GM12891 (cell line): ENCODE results near the gene STX16.

Experiments
- POLR2A ChIP-seq: IDR thresholded peaks from 2 replicates; pipeline ENCODE4 v1.6.1; 2011; ENCODE audit warnings: low read depth, low read length, control low read depth
- POLR2AphosphoS5 ChIP-seq: IDR thresholded peaks from 2 replicates; pipeline ENCODE4 v1.6.1; 2011; ENCODE audit warnings: low read depth, low read length, control low read depth
- SPI1 ChIP-seq: IDR thresholded peaks from 2 replicates; pipeline ENCODE4 v1.6.1; 2011; ENCODE audit warnings: low read depth, low read length, control low read depth

DNA sequence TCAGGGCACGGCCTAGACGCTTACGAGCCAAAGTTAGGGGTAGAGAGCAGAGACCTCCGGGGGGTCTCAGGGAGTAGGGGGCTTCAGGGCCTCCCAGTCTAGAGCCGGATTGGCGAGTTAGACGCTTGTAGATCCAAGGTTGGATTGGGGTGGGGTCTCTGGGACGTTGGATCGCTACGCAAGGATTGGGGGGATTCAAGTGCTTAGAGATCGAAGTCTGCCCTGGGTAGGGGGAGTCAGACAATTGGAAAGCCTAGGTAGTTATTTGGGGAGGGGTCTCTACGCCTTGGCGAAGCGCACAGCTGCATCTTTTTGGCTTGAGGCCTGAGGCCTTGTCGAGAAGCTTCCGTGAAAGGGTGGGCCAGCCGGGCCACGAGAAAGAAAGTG is 469 bp downstream of the STX16 start:
- TF ChIP-seq SPI1, result no peak
- TF ChIP-seq POLR2A, result no peak
- no peak; the same call in 1 of the 2 replicates for TF ChIP-seq POLR2AphosphoS5
